Measurements from ENCODE around the gene OOSP4A. TPM values are rescaled to one million over a fixed set of nuclear protein-coding genes. Genes with fewer than 3 reads are reported as not detected.

The OOSP4A gene
- not detected in 5 replicates for total RNA-seq (2022; extraction: Qiagen RNA extraction)

GRCh38 chr11:59963733-59964132 is at the start of gene OOSP4A:
Gene OOSP4A (plus strand): TSS chr11:59964033. CDS start chr11:59964033, 0 bp downstream.

GRCh38 chr11:59938132-59938531 is 25.7 kb upstream of the OOSP4A start, which contains the start of gene OOSP1:
Gene OOSP1 (plus strand): TSS chr11:59938432. CDS start chr11:59938455, 23 bp downstream.

DNA sequence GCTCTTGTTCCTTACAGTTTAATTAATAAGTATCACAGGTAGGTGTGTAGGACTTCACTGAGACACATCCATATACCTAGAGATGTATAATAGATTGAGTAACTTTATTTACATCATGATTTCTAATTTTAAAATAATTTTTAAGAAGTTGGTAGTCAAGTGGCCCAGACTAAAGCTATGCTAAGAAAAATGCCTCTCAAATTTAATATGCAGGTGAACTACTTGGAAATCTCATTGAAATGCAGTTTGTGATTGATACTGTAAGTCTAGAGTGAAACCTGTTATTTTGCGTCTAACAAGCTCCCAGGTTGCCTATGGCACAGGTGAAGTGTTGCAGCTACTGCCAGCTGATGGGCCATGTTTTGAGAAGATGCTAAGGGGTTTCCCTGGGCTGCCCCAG is 53.0 kb downstream of the OOSP4A start, which contains the start of gene OOSP4B:
Gene OOSP4B, plus strand, starts transcription at position 301 of the 400 bp plus-strand sequence.

Other genes with a start within 250 kb of the OOSP4A start
- gene STX3, start 208.7 kb upstream of the OOSP4A start, total RNA-seq (2022; extraction: Qiagen RNA extraction): 20.2 to 26.3 TPM (median 23.3 TPM) in 5 replicates
- gene MRPL16, start 153.3 kb upstream of the OOSP4A start, total RNA-seq (2022; extraction: Qiagen RNA extraction): 63.5 to 70.4 TPM (median 65.0 TPM) in 5 replicates
- gene CBLIF, start 118.5 kb upstream of the OOSP4A start, total RNA-seq (2022; extraction: Qiagen RNA extraction): not detected in 5 replicates
- 0.15 to 0.55 TPM (median 0.28 TPM) in 5 replicates for gene TCN1, start 97.5 kb upstream of the OOSP4A start, total RNA-seq (2022; extraction: Qiagen RNA extraction)
- not detected in 5 replicates for gene OOSP3, start 85.3 kb upstream of the OOSP4A start, total RNA-seq (2022; extraction: Qiagen RNA extraction)
- not detected in 5 replicates for gene OOSP1, start 25.6 kb upstream of the OOSP4A start, total RNA-seq (2022; extraction: Qiagen RNA extraction)
- gene OOSP4B, start 53.1 kb downstream of the OOSP4A start, total RNA-seq (2022; extraction: Qiagen RNA extraction): not detected in 5 replicates
- gene OOSP2, start 76.4 kb downstream of the OOSP4A start, total RNA-seq (2022; extraction: Qiagen RNA extraction): not detected in 5 replicates
- not detected in 5 replicates for gene MS4A3, start 92.6 kb downstream of the OOSP4A start, total RNA-seq (2022; extraction: Qiagen RNA extraction)
- gene MS4A2, start 124.6 kb downstream of the OOSP4A start, total RNA-seq (2022; extraction: Qiagen RNA extraction): not detected in 5 replicates
- not detected in 5 replicates for gene MS4A6A, start 219.1 kb downstream of the OOSP4A start, total RNA-seq (2022; extraction: Qiagen RNA extraction)